ENCODE data around the gene PATJ.

GRCh38 chr1:61842036-61842435, 99.8 kb downstream of the PATJ start:
- no peak for TF ChIP-seq POLR2A (IDR thresholded peaks at IDR 0.05)
- no peak for TF ChIP-seq CTCF (IDR thresholded peaks at IDR 0.05)
